ENCODE results near the gene SMIM3.

DNA sequence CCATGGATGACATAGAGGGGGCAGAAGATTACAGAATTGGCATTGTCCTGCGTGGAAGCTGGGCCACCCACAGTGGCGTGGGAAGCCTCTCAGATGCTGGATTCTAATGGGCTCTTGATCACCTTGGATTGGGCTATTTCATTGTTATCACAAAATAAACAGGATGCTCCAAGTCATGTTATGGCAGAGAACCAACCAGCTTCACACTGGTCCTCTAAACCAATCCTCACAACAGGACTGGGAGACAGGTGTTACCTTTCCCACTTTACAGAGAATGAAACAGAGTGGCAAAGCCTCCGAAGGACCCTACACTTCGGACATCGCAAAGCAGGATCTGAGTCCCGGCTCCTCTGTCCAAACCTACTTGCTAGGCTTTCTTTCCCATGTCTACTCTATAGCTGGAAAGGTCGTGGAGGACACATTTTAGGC, 455 bp upstream of the SMIM3 start:
- TF ChIP-seq, protein P1, sequence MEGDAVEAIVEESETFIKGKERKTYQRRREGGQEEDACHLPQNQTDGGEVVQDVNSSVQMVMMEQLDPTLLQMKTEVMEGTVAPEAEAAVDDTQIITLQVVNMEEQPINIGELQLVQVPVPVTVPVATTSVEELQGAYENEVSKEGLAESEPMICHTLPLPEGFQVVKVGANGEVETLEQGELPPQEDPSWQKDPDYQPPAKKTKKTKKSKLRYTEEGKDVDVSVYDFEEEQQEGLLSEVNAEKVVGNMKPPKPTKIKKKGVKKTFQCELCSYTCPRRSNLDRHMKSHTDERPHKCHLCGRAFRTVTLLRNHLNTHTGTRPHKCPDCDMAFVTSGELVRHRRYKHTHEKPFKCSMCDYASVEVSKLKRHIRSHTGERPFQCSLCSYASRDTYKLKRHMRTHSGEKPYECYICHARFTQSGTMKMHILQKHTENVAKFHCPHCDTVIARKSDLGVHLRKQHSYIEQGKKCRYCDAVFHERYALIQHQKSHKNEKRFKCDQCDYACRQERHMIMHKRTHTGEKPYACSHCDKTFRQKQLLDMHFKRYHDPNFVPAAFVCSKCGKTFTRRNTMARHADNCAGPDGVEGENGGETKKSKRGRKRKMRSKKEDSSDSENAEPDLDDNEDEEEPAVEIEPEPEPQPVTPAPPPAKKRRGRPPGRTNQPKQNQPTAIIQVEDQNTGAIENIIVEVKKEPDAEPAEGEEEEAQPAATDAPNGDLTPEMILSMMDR (conservative IDR thresholded peaks at IDR 0.05; ENCODE audit: low read depth, low read length) = no peak
- TF ChIP-seq EZH2 (IDR thresholded peaks at IDR 0.05; ENCODE audit: borderline replicate concordance, low read depth, low read length, poor library complexity, severe bottlenecking) = no peak
